Loucy (cell line): ENCODE measurements around the gene MAT1A.

Experiments
- H2AFZ ChIP-seq: fragments of 200-600 bp; sonication (generic); 2 replicates; pipeline ENCODE4 v1.6.0; 2016; ENCODE audit warnings: antibody characterized with exemption, mild to moderate bottlenecking, low read length, moderate library complexity
- H3F3A ChIP-seq: fragments of 200-600 bp; 2 replicates; pipeline ENCODE4 v1.6.0; 2016; ENCODE audit warnings: antibody characterized with exemption, low read depth, mild to moderate bottlenecking
- H3K27me3 ChIP-seq: fragments of 200-600 bp; sonication (generic); 2 replicates; pipeline ENCODE4 v1.6.1; 2014; ENCODE audit warnings: low read length, mild to moderate bottlenecking; ENCODE audit not compliant: insufficient read depth, poor library complexity, severe bottlenecking
- H3K36me3 ChIP-seq: fragments of 200-600 bp; sonication (generic); 2 replicates; pipeline ENCODE4 v1.6.1; 2016; ENCODE audit warnings: low read length; ENCODE audit not compliant: insufficient read depth
- H3K4me1 ChIP-seq: fragments of 200-600 bp; sonication (generic); 2 replicates; pipeline ENCODE4 v1.5.1; 2014; ENCODE audit warnings: low read length, mild to moderate bottlenecking; ENCODE audit not compliant: insufficient read depth, poor library complexity, severe bottlenecking
- H3K4me2 ChIP-seq: fragments of 200-600 bp; sonication (generic); 2 replicates; pipeline ENCODE4 v1.6.0; 2014; ENCODE audit warnings: antibody characterized with exemption, low read length, low read depth, mild to moderate bottlenecking; ENCODE audit not compliant: poor library complexity, severe bottlenecking
- H3K4me3 ChIP-seq: fragments of 200-600 bp; sonication (generic); 2 replicates; pipeline ENCODE4 v1.5.1; 2014; ENCODE audit warnings: low read length, mild to moderate bottlenecking, mixed read lengths; ENCODE audit not compliant: poor library complexity, severe bottlenecking
- H3K79me2 ChIP-seq: fragments of 200-600 bp; sonication (generic); 2 replicates; pipeline ENCODE4 v1.6.1; 2014; ENCODE audit warnings: low read length; ENCODE audit not compliant: insufficient read depth
- H3K9ac ChIP-seq: fragments of 200-600 bp; sonication (generic); 2 replicates; pipeline ENCODE4 v1.6.0; 2014; ENCODE audit warnings: mild to moderate bottlenecking, low read depth, low read length, moderate library complexity; ENCODE audit not compliant: poor library complexity, severe bottlenecking
- H3K9me2 ChIP-seq: fragments of 200-600 bp; sonication (generic); replicated peaks from 2 replicates; pipeline ENCODE4 v1.6.1; 2016; ENCODE audit warnings: low read depth, low read length, mixed read lengths
- H3K9me3 ChIP-seq: fragments of 200-600 bp; sonication (generic); 2 replicates; pipeline ENCODE4 v1.6.1; 2014; ENCODE audit warnings: mild to moderate bottlenecking, antibody characterized with exemption, low read length, low read depth; ENCODE audit not compliant: insufficient read depth
- H4K20me1 ChIP-seq: fragments of 200-600 bp; sonication (generic); 2 replicates; pipeline ENCODE4 v1.6.0; 2014; ENCODE audit warnings: antibody characterized with exemption, low read length, mild to moderate bottlenecking; ENCODE audit not compliant: insufficient read depth, poor library complexity, severe bottlenecking
- EZH2phosphoT487 ChIP-seq: fragments of 200-600 bp; IDR thresholded peaks from 2 replicates; pipeline ENCODE4 v1.6.1; 2018; ENCODE audit warnings: antibody characterized with exemption, mild to moderate bottlenecking, moderate library complexity, borderline replicate concordance
- TF ChIP-seq, protein P1 (sequence below): fragments of 200-600 bp; sonication (generic); conservative IDR thresholded peaks from 2 replicates; pipeline ENCODE4 v1.5.1; 2014; ENCODE audit warnings: mild to moderate bottlenecking, antibody characterized with exemption, low read length

The MAT1A gene

DNA sequence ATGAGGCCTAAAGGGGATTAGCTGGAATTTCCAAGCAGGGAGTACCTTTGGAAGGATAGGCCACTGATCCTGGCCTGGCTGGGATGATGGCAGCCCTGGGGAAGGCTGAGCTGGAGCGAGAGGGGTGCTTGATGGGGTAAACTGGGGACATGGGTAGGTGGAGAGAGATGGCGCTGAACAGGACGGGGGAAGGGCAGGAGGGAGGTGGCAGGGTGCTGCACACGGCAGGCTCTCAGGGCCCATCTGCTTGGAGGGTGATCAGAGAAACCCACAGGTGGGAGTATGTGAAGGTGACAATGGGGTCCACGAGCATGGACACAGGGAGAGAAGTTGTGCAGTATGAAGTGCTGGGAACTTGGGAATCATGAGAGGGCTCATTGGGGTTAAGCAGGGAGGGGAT is 10.3 kb downstream of the MAT1A start:
- H3K27me3 ChIP-seq: no peaks in the 10 kb centered on the region
- H3K36me3 ChIP-seq: no peaks in the 10 kb centered on the region
- TF ChIP-seq, protein P1, sequence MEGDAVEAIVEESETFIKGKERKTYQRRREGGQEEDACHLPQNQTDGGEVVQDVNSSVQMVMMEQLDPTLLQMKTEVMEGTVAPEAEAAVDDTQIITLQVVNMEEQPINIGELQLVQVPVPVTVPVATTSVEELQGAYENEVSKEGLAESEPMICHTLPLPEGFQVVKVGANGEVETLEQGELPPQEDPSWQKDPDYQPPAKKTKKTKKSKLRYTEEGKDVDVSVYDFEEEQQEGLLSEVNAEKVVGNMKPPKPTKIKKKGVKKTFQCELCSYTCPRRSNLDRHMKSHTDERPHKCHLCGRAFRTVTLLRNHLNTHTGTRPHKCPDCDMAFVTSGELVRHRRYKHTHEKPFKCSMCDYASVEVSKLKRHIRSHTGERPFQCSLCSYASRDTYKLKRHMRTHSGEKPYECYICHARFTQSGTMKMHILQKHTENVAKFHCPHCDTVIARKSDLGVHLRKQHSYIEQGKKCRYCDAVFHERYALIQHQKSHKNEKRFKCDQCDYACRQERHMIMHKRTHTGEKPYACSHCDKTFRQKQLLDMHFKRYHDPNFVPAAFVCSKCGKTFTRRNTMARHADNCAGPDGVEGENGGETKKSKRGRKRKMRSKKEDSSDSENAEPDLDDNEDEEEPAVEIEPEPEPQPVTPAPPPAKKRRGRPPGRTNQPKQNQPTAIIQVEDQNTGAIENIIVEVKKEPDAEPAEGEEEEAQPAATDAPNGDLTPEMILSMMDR: no peak
- TF ChIP-seq EZH2phosphoT487: no peak
- H3F3A ChIP-seq: no peaks in the 10 kb centered on the region
- H3K79me2 ChIP-seq: no peaks in the 10 kb centered on the region
- H2AFZ ChIP-seq: no peak overlapping the region
- no peak overlapping the region for H3K4me3 ChIP-seq
- no peaks in the 10 kb centered on the region for H3K4me1 ChIP-seq
- no peaks in the 10 kb centered on the region for H4K20me1 ChIP-seq
- no peak overlapping the region for H3K4me2 ChIP-seq
- H3K9me3 ChIP-seq: no peaks in the 10 kb centered on the region
- H3K9me2 ChIP-seq: no peaks in the 10 kb centered on the region
- no peak overlapping the region for H3K9ac ChIP-seq

DNA sequence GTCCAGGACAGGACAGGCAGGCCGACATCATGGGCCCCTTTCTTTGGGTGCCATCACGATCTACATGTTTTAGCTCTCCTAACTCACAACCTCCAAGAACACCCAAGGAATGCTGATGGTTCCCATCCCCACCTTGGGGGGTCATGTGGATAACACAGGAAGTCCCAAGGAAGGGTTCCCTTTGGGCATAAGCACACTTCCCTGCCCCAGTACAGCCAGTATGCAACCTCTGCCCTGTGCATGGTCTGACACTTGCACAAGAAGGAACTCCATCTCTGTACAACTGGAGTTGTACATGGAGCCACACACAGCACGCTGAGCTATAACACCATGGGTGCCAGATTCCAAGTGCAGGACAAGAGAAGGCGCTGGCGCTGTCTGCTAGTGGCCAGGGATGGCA is 11.0 kb downstream of the MAT1A start:
- no peaks in the 10 kb centered on the region for H4K20me1 ChIP-seq
- H3K36me3 ChIP-seq: no peaks in the 10 kb centered on the region
- H3K79me2 ChIP-seq: no peaks in the 10 kb centered on the region
- H3F3A ChIP-seq: no peaks in the 10 kb centered on the region
- H3K27me3 ChIP-seq: no peaks in the 10 kb centered on the region
- no peak overlapping the region for H3K9ac ChIP-seq
- H3K4me3 ChIP-seq: no peak overlapping the region
- no peaks in the 10 kb centered on the region for H3K9me3 ChIP-seq
- H3K4me1 ChIP-seq: no peaks in the 10 kb centered on the region
- no peaks in the 10 kb centered on the region for H3K9me2 ChIP-seq
- H2AFZ ChIP-seq: no peak overlapping the region
- no peak for TF ChIP-seq EZH2phosphoT487
- TF ChIP-seq, protein P1: no peak
- no peak overlapping the region for H3K4me2 ChIP-seq

DNA sequence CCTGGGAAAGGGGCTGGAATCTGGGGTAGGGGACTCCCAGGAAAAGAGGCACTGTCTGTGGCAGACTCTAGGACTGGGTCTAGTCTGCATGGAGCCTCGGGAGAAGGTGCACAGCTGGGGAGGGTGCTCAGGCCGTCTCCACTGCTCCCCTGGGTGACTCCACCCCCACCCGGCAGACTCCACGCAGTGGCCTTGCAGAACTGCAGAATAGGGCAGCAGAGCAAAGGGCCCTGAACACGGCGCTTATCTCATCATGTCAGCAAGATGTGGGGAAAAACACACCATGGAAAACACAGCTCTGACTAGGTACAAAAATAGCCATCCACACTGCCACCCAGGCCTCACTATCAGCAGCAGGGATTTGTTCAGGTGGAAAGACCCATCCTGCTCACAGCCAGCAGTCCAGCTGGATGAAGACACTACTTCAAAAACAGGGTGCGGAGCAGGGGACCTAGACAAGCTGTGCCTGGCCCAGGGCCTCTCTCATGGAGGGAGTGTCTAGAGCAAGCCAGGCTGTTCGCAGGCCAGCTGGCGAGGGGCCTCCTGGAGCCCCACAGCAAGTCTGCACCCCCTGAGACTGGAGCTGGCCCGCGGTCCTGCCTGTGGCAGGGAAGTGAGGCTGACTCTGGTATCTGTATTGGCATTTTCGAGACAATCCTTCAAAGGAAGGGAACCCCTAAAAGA is 11.7 kb downstream of the MAT1A start:
- peaks cover under 1% of the 10 kb centered on the region for H3K4me1 ChIP-seq
- H3K9me2 ChIP-seq: no peaks in the 10 kb centered on the region
- H3K9me3 ChIP-seq: no peaks in the 10 kb centered on the region
- H3K9ac ChIP-seq: no peak overlapping the region
- H4K20me1 ChIP-seq: no peaks in the 10 kb centered on the region
- no peaks in the 10 kb centered on the region for H3F3A ChIP-seq
- no peak overlapping the region for H3K4me2 ChIP-seq
- no peaks in the 10 kb centered on the region for H3K79me2 ChIP-seq
- H3K36me3 ChIP-seq: no peaks in the 10 kb centered on the region
- H3K4me3 ChIP-seq: no peak overlapping the region
- TF ChIP-seq, protein P1: no peak
- TF ChIP-seq EZH2phosphoT487: no peak
- H2AFZ ChIP-seq: no peak overlapping the region
- H3K27me3 ChIP-seq: no peaks in the 10 kb centered on the region
